ENCODE measurements around the gene ANXA8.
"Not testable (repeated sequence)": the region's sequence is repeated elsewhere in the genome, so short reads cannot be mapped to it uniquely, and the experiment has no call there.

Gene ANXA8, protein sequence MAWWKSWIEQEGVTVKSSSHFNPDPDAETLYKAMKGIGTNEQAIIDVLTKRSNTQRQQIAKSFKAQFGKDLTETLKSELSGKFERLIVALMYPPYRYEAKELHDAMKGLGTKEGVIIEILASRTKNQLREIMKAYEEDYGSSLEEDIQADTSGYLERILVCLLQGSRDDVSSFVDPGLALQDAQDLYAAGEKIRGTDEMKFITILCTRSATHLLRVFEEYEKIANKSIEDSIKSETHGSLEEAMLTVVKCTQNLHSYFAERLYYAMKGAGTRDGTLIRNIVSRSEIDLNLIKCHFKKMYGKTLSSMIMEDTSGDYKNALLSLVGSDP

DNA sequence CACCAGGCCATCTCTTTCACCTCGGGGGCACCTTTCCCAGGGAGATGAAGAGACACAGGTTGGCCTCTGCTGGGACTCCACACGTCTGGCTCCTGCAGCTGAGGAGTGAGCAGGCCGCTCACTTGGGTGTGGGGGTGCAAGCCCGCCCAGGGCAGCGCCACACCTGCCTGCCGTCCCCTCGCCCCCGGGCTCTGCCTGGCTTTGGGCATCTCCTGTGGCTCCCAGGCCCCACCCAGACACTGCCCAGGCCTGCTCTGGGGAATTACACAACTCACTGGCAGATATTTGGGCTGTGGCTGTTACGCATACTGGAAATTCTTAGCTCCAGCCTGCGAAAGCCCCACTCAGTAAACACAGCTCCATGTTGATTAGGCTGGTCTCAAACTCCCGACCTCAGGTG, at the start of gene ANXA8:
ANXA8 (minus strand) TSS at position 193 of the 400 bp plus-strand sequence; CDS start at position 11, 182 bp downstream.
- DNase-seq (ENCODE audit: low read depth in 2 of 2): not testable (repeated sequence)

DNA sequence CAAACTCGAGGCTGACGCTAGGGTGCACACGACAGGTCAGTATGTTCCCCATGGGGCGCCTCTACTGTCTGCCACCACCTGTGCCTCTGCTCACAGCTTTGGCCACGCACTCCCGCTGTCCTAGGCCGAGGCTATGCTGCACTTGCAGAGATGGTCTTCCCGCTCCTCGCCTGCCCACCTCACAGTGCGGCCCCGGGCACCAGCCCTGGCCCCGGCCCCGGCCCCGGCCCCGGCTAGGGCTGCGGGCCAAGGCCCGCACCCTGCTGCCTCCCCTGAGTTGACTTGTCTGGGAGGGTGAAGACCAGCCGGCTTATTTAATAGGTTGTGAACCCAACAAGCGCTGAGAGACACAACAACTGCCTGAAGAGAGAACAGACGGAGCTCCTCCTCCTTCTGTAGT, 39.6 kb upstream of the ANXA8 start, which contains the start of gene AGAP9:
AGAP9 (minus strand) TSS at position 164 of the 400 bp plus-strand sequence; CDS start at position 52, 112 bp downstream.
- not testable (repeated sequence) for DNase-seq (ENCODE audit: low read depth in 2 of 2)

DNA sequence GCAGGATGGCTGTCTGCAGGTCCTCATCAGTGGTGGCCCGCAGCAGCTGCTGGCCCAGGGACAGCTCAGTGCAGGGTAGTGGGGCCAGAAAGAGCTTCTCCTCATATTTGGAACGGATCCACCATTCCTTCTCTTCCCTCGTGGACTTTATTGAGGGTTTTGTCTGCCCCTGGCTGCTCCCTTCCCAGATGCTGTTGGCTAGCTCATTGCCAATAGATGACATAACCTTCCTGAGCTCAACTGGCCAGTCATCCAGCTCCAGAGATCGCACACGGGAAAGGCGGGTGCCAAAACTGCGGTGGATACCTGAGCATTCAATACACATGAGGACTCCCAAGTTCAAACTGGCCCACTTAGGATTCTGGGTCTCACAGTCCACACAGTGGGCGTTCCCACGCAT, 18.4 kb upstream of the ANXA8 start:
- DNase-seq (ENCODE audit: low read depth in 2 of 2): not testable (repeated sequence)

DNA sequence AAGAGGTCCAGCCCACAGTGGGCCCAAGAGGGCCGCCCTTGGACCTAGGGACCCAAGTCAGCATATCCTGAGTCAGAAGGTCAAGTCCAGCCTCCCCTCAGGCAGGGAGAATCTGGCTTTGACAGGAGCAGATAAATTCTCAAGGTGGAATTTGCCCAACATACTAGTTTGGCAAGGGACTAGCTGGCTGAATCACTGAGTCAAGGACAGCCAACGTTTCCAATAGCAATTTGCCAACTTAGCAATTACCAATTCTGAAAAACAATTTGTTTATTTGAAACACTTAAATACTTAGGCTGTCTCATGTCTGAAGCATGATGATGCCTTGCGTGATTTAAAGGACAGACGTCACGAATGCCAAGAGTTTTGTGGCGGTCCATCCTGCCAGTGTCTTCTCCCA, 10.3 kb upstream of the ANXA8 start:
- DNase-seq (ENCODE audit: low read depth in 2 of 2): not testable (repeated sequence)

DNA sequence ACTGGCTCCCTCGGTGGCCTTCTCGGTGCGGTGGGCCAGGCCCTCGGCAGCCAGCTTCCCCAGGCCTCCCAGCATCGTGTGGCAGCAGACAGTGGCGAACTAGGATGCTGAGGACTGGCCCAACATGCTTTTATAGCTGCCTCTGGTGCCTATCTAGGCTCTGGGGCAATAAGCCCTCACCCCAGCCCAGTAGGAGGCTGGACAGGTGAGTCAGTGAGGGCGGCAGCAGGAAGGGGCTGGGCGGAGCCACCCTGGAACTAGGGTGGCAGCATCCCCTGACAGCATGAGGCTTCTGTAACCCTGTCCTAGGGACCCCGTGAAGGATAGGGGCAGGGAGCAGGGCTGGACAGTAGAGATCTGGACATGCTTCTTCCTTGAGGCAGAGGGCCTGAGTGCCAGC, 7.7 kb upstream of the ANXA8 start, which contains the start of gene FAM25G:
FAM25G (minus strand) TSS at position 101 of the 400 bp plus-strand sequence; CDS start at position 75, 26 bp downstream.
- not testable (repeated sequence) for DNase-seq (ENCODE audit: low read depth in 2 of 2)

DNA sequence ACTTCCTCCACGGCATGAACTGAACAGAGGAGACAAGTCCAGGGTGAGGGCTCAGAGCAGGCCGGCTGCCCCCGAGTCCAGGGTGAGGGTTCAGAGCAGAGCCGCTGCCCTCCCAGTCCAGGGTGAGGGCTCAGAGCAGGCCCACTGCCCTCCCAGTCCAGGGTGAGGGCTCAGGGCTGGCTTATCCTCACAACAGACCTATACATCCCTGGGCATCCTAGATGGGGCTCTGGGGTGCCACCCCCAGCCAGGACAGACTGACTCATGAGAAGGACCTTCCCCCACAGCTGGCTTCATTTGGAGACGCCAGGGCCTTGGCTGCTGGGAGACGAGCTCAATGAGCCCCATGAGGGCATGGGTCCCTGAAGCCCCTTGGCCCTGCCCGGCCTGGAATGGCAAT, 5.7 kb upstream of the ANXA8 start:
- DNase-seq (ENCODE audit: low read depth in 2 of 2): not testable (repeated sequence)

DNA sequence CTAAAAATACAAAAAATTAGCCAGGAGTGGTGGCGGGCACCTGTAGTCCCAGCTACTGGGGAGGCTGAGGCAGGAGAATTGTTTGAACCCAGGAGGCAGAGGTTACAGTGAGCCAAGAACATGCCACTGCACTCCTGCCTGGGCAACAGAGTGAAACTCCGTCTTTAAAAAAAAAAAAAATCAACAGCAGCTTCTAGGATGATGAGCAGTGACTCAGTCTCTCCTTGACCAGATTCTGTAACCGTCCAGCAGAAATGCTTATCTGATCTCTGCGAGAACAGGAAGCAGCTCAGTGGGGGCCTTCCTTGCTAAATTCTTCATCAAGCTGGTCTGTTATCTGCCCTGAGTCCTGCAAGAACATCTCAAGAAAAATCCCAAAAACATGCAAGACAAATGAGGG, 2.0 kb upstream of the ANXA8 start:
- not testable (repeated sequence) for DNase-seq (ENCODE audit: low read depth in 2 of 2)

DNA sequence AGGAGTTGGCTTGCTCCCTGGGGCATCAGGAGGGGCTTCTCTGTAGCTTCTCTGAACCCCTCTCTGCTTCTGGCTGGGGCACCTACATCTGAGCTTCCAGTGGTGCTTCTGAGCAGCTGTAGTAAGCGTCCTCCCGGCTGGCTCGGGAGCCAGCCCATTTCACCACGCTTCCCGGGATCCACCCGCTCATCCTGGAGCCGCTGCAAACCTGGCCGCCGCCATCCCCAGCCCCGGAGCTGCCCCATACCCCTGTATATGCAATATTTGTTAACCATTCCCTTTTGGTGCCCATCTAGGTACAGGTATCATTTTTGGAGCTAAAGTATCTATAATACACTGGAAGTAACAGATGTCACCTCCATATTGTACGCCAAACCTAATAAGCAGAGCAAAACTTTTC, 871 bp upstream of the ANXA8 start:
- DNase-seq (ENCODE audit: low read depth in 2 of 2): not testable (repeated sequence)

DNA sequence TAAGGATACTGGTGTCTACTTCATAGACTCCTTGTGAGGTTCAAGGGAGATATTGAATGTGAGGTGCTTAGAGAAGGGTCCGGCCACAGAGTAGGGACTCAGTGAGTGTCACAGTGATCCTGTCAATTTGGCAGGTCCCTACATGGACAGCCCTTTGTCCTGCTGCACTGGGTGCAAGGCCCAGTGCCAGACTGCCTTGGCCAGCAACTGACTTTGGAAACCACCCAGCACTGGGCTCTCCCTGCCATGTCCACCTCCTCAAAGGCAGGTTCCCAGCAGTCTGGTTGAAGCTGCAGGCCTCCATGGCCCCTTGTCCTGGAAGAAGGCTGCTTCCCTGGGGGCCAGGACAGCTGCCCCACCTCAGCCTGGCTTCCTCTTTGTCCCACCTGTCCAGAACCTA, 1.5 kb downstream of the ANXA8 start:
- DNase-seq (ENCODE audit: low read depth in 2 of 2): not testable (repeated sequence)

DNA sequence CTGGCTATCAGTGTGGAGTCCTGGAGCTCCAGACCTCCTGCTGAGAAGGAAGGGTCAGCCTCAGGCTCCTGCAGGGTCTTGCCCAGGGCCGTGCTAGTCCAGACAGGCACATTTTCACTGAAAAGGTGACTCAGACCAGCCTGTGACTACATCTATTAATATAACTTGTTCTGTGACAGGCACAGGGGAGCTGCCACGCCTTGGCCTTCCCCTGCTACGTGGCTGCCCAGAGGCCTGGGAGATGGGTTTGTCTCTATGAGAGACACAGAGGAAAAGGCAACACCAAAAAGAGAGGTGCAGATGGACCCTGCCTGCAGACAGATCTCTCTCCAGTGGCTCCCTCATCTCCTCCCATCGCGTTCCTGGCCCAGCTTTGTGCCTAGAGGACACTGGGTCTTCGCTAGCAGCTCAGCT, 2.1 kb downstream of the ANXA8 start:
- DNase-seq (ENCODE audit: low read depth in 2 of 2): not testable (repeated sequence)

DNA sequence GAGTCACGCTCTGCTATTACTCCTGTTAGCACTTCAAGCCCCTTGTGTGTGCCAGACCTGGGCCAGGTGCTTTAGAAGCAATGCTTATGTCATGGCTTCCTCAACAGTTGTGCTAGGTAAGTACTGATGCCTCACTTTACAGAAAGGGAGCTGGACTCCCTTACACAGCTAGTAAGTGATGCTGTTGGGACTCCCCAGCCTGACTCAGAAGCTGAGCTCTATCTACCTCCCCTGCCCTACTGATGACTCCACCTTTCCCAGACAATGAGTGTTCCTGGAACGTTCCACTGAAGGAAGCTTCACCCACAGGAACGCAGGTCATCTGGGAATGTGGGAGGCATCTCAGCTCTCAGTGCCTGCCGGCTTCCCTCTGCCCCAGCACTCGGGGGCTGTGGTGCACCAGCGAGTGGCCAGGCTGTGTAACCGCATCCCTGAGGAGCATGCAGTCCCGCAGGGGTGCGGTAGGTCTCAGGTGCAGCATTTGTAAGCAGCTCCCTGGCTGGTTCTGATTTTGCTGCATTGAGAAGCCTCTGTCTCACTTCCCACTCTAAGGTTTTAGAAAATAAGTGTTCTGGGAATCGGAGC, 2.6 kb downstream of the ANXA8 start:
- DNase-seq (ENCODE audit: low read depth in 2 of 2): not testable (repeated sequence)

DNA sequence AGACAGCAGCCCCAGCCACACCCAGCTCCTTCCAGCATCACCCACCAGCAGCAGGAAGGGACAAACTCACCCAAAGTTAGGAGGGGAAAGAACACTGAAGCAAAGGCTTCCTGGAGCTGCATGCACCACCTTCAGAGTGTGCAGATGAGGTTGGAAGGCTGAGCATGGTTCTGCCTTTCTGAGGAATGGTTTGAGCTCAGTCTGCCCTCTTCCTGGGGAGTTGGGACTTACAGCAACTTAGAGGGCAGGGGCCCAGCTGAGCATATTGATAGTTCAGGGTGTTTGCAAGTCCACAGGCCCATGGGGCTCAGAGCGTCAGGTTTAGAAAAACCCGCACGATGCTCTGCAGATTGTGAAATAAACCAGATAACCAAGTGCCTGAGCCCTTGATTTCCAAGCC, 3.8 kb downstream of the ANXA8 start:
- DNase-seq (ENCODE audit: low read depth in 2 of 2): not testable (repeated sequence)

DNA sequence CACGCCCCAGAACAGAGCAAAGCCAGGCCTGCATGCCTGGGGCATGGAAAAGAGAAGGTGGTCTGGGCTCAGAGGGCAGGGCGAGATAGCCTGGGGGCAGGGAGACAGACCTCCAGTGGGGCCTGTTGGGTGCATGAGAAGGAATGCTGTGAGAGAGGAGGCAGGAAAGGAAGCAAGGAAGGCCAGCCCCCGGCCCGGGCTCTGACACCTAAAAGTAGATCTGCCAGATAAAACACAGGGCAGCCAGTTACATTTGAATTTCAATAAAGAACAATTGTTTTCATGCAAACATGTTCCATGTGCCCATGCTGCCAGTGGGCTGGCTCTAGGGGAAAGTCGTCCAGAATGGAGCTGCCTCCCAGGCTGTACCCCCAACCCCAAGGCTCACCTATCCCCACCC, 5.8 kb downstream of the ANXA8 start:
- not testable (repeated sequence) for DNase-seq (ENCODE audit: low read depth in 2 of 2)

DNA sequence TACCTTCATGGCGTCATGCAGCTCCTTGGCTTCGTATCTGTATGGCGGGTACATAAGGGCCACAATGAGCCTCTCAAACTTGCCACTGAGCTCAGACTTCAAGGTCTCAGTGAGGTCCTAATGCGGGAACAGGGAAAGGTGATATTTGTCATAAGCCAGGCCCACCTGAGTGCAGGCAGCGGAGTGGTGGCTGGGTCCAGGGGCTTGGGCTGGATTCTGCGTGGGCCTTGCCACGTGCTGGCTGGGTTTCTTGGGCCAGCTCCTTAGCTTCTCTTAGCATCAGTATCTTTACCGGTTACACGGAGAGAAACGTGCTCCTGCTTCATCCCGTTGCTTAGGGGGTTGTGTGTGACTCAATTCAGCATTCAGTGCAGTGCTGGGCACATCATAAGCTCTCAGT, 6.8 kb downstream of the ANXA8 start:
- DNase-seq (ENCODE audit: low read depth in 2 of 2): not testable (repeated sequence)

DNA sequence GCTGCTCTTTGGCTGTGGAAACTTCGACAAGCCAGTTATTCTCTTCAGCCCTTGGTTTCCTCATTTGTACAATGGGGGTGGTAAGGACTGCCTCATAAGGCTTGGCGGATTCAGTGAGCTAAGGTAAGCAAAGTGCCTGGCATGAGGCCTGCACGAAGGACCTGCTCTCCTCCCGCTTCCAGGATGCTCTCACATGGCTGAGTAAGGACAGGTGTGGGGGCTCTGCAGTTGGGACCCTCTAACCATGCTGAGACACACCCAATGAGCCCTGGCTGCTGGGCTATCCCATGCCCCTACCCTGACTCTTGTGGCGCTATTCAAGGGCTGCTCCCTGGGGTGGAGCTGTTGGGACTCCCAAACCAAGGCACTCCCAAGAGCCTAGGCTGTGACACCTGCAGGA, 8.8 kb downstream of the ANXA8 start:
- not testable (repeated sequence) for DNase-seq (ENCODE audit: low read depth in 2 of 2)

DNA sequence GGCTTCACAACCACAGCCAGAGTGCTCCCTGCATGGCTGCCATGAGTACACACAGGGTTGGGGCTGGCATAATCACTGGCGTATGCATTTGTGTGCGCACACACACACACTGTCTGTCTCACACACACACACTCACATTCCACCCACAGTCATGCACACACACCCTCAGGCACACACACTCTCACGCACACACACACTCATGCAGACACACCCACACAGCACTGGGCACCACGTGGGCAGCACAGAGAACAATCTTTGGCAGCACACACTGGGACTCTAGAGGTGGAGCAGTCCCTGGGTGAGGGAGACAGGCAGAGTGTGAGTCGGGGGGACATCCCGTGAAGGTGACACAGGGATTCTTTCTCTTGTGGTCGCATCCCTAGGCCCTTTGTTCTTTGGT, 10.4 kb downstream of the ANXA8 start:
- not testable (repeated sequence) for DNase-seq (ENCODE audit: low read depth in 2 of 2)

DNA sequence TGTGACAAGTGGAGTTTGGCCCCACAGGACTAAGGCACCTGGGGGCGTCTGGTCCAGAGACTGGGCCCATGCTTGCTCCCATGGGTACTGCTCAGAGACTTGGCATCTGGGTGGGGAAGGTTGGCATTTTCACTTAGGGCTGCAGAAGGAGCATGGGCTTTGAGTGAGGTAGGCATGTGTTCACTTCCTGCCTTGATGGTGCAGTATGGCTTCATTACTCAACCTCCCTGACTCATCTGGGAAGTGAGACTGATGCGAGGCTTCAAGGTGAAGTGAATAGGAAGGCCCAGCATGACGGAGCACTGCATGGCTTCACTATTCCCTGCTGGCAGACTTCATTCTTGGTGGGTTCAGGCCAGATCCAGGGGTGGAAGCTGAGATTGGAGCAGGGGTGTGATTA, 11.3 kb downstream of the ANXA8 start:
- DNase-seq (ENCODE audit: low read depth in 2 of 2): not testable (repeated sequence)

DNA sequence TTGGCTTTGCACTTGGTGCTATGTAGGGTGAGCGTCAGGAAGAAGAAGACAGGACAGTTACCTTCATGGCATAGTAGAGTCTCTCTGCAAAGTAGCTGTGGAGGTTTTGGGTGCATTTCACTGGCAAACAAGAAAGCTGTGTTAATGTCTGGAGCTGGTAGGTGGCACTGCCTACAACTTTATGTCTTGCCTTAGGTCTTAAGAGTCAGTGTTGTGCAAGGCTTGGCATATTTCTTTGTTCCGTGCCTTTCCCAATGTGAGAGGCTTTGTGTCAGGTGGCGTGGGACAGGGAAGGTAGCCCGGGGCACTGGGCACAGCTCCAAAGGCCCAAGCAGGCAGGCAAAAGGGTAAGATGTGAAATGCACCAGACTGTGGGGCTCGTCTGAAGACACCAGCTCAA, 11.8 kb downstream of the ANXA8 start:
- not testable (repeated sequence) for DNase-seq (ENCODE audit: low read depth in 2 of 2)

DNA sequence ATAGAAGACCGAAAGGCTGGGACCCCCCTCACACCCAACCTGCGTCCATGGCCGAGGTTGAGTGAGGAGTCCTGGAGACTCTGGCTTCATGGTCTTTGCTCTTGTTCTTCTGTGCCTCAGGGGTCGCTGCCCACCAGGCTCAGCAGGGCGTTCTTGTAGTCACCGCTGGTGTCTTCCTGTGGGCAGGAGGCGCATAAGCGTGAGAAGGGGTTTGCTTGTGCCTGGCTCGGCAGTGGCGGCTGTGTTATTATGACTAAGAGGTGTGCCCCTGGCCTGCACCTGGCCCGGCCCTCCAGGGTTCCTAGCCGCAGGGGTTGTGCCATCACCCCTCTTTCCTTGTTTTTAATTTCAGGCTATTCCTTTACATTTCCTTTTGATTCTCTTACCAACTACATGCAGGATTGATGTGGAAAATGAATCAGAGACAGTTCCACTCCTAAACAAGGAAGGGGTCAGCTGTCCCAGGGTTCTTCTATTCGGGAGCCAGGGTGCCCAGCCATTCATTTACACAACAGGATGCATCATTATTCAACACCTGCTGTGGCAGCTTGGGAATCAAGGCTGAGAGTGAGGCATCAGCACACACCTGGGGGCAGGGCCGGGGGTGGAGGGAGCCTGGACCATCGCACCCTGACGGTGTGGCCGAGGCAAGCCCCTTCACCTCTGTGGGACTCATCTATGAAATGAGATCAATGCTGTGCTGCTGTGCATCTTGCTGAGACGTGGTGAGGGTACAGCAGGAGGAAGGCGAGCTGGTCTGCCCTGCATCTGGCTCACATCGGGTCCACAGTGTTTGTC, 15.0 kb downstream of the ANXA8 start:
- DNase-seq (ENCODE audit: low read depth in 2 of 2): not testable (repeated sequence)

DNA sequence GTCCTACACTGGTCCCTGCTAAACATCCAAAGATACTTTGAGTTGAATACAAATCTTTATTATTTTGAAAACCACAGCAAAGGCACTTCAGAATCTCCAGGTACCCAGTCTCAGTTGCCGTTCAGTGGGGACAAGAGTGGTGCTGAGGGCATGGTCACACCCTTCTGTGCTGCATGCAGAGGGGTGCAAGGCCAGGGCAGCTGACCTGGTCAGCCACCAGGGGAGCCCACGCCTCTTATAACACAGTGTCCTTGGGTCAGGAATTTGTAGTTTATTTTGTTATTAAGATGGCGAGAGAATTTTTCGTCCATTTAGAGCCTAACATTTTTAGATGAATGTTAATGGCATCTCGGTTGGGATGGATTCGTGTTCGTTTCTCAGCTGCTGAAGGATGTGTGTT, 16.0 kb downstream of the ANXA8 start:
- DNase-seq (ENCODE audit: low read depth in 2 of 2): not testable (repeated sequence)

DNA sequence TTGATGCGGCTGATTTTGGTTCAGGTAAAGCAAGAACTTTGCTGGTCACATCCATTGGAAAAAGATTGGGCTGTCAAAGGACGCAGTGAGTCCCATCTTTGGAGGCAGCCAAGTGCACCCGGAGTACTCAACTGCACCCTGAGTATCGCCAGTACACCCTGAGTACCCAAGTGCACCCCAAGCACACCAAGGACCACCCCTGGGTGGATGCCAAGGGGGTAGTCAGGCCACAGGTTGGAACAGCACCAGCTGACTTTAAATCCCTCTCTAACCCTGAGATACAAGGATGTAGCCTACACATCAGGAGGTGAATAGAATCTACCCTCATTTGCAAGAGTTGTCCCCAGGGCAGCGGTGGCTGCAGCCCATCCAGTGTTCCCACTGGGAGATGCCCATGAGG, 16.5 kb downstream of the ANXA8 start:
- not testable (repeated sequence) for DNase-seq (ENCODE audit: low read depth in 2 of 2)

Measured in stimulated activated CD4-positive, alpha-beta T cell treated with anti-CD3 and anti-CD28 coated beads, Interleukin-1b, Interleukin-23, amount 100 ng/mL, for 1 hour (primary cell).